ENCODE results near the gene CHRNA4.

DNA sequence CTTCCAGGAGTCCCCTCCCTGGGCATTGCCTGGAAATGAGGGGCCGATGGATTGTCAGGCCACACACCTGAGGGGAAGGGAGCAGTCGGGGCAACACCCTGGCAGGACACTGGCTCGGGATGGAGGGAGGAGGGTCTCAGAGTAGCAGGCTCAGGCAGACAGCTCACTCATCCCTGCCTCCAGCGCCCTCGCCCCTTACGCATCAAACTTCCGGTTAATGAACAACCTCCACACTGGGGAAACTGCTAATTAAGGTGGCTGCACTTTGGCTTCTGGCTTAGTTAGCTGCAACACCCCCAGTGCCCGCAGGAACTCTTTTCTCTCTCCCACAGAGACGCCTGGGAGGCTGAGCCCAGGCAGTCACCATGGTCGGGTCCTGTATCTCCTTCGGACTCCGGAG is 13.4 kb upstream of the CHRNA4 start:
- TF ChIP-seq SIN3A (IDR thresholded peaks at IDR 0.05; ENCODE audit: borderline replicate concordance, low read depth, low read length) (no peak), SP1 (IDR thresholded peaks at IDR 0.05) (no peak), SP1 (CRISPR knock-in tag; IDR thresholded peaks at IDR 0.05) (no peak), TAF1 (CRISPR knock-in tag; IDR thresholded peaks at IDR 0.05) (no peak), MYNN (CRISPR knock-in tag; IDR thresholded peaks at IDR 0.05; ENCODE audit: low read depth) (no peak), ZNF24 (IDR thresholded peaks at IDR 0.05) (no peak), ATF1 (CRISPR knock-in tag; IDR thresholded peaks at IDR 0.05) (no peak), ZNF343 (CRISPR knock-in tag; IDR thresholded peaks at IDR 0.05) (no peak)
- TF ChIP-seq, protein P1, sequence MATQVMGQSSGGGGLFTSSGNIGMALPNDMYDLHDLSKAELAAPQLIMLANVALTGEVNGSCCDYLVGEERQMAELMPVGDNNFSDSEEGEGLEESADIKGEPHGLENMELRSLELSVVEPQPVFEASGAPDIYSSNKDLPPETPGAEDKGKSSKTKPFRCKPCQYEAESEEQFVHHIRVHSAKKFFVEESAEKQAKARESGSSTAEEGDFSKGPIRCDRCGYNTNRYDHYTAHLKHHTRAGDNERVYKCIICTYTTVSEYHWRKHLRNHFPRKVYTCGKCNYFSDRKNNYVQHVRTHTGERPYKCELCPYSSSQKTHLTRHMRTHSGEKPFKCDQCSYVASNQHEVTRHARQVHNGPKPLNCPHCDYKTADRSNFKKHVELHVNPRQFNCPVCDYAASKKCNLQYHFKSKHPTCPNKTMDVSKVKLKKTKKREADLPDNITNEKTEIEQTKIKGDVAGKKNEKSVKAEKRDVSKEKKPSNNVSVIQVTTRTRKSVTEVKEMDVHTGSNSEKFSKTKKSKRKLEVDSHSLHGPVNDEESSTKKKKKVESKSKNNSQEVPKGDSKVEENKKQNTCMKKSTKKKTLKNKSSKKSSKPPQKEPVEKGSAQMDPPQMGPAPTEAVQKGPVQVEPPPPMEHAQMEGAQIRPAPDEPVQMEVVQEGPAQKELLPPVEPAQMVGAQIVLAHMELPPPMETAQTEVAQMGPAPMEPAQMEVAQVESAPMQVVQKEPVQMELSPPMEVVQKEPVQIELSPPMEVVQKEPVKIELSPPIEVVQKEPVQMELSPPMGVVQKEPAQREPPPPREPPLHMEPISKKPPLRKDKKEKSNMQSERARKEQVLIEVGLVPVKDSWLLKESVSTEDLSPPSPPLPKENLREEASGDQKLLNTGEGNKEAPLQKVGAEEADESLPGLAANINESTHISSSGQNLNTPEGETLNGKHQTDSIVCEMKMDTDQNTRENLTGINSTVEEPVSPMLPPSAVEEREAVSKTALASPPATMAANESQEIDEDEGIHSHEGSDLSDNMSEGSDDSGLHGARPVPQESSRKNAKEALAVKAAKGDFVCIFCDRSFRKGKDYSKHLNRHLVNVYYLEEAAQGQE (IDR thresholded peaks at IDR 0.05; ENCODE audit: borderline replicate concordance in 1 of 2, low read depth in 1 of 2, low read length in 2 of 2), result no peak
